Esophagus muscularis mucosa (tissue), 4 donors: ENCODE measurements around the gene AADACL4.

Experiments used
- CTCF ChIP-seq, 3 experiments: fragments of 200-600 bp in 2 of 3; fragments of 450-650 bp in 1 of 3; sonication (generic) in 2 of 3; IDR thresholded peaks; one replicate each; pipeline ENCODE4 v1.5.1; 2017 to 2019; ENCODE audit warnings: antibody characterized with exemption in 3 of 3, mild to moderate bottlenecking in 2 of 3, moderate library complexity in 1 of 3
- EP300 ChIP-seq: sonication (generic); formaldehyde crosslinking; IDR thresholded peaks from one replicate; pipeline ENCODE4 v1.6.1; 2017; ENCODE audit warnings: antibody characterized with exemption
- POLR2A ChIP-seq: fragments of 450-650 bp; IDR thresholded peaks from one replicate; pipeline ENCODE4 v1.6.1; 2017; ENCODE audit warnings: antibody characterized with exemption, moderate library complexity, mild to moderate bottlenecking, low read depth

GRCh38 chr1:12630946-12631530, 12.8 kb upstream of the AADACL4 start:
- TF ChIP-seq CTCF (IDR thresholded peaks at IDR 0.05) (no peak), POLR2A (no peak), EP300 (no peak)
